Measurements from ENCODE around the gene OVCH1.
"Not testable (repeated sequence)": the region's sequence is repeated elsewhere in the genome, so short reads cannot be mapped to it uniquely, and the experiment has no call there.

OVCH1 gene

DNA sequence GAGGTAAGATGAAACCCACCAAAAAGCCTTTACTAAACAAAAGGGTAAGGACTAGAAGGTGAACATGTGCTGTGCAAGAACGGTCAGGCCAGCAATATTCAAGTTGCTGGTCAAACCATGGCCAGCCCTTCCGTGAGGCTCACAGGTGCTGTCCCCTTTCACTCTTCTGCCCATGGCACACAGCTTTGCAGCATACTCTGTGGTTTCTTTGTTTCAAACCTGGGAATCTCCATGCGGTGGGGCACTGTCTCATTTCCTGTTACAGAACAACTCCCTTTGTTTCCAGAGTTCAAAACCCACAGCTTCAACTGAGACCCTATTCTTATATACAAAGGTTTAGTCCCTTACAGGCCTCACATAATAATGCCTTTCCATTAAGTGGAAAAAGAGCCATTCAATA lies 1.7 kb upstream of the OVCH1 start:
- no peak for ATAC-seq

DNA sequence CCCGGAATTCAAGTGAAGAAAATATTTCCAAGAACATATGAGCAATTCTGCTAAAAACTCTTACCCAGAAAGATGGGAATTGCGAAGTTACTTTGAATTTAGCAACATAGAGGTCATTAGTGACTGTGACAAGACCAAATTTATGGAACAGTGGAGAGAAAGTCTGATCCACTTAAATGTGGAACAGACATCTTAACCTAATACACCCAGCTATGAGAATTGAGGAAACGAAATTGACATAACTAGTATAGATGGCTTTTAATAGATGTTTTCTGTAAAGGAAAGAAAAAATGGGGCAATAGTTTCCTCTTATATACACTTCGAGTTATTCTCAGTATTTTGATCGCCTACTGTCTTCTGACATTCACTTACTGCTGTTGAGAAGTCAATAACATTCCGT lies 4.6 kb downstream of the OVCH1 start:
- no peak for ATAC-seq

DNA sequence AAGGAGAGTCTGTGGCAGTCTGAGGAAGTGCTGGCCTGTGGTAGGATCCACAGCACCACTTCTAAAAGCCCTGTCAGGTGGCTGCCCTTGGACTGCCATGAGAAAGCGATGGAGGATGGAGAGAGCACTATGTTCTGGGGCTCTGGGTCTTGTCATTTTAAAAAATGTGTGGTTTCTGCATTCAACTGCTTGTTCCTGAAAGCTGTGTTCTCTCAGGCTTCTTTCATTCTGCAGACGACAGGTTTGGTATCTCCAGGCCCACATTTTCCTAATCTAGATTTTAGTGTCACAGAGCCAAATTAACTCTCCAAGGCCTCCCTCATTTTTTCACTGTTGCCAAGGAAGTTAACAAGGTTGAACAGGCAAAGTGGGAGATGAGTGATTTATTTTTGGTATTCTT lies 10.5 kb downstream of the OVCH1 start:
- ATAC-seq: no peak

DNA sequence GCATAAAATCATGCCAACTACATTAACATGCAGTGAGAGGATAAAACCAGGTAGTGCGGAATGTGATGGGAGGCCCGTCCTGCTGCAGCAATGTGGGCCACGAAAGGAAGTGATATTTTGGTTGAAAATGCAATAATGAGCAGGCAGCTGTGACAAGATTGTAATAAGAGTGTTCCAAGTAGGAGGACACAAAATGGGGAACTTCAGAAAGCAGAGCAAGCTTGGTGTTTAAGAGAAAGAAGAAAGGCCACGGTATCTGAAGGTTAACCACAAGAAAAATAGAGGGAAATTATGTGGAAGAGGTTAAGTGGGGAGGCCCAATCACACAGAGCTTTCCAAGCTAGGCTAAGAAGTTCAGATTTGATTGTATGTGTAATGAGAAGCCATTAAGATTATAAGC lies 34.3 kb downstream of the OVCH1 start:
- no peak for ATAC-seq

DNA sequence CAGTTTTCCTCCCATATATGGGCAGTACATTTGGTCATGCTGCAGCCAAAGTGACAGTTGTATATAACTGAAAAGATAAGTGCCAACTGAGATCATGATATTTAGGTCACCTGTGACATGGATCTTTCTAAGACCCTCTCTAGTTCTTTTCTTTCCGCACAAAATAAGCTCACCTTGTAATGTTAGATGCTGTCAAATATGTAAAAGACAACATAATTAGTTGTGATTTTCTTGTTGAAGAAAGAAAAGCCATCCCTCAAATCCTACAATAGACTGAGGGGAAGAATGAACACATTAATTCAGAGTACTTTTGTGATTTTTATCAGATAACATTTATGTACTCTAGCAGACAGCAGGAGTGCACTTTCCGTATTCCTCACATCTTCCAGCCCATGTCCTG lies 37.4 kb downstream of the OVCH1 start:
- no peak for ATAC-seq

DNA sequence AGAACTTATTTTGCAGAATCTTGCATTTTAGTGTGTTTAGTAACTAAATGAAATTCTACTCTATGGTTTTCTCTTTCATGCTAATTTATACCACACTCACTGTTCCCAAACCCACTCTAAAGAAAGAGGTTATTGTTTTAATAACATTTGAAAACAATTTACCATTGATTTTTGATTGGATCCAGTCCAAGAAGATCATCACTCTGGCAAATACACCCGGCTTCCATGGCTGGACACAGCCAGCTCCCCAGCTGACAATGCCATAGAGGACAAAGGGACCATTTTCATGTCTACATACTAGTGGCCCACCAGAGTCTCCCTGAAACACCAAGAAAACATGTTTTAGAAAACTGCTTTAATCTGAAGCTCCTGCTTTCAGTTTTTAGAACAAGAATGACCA lies 42.4 kb downstream of the OVCH1 start:
- no peak for ATAC-seq

DNA sequence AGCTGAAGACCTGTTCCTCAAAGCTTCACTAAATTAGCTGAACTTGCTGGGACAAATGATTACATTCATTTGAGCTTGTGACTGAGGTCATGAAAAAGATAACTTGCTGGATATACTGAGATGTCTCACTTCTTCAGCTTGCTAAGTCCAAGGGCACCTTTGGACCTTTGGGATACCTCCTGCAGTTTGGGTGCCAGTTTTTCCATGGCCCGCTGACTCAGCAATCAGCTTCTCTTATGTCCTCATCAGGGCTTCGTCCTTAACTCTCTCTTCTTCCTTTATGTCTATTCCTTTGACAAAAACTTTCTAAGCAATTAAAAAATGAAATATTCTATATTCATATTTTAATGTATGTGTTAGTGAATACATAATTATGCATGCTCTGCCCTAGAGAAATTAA lies 45.6 kb downstream of the OVCH1 start:
- no peak for ATAC-seq

DNA sequence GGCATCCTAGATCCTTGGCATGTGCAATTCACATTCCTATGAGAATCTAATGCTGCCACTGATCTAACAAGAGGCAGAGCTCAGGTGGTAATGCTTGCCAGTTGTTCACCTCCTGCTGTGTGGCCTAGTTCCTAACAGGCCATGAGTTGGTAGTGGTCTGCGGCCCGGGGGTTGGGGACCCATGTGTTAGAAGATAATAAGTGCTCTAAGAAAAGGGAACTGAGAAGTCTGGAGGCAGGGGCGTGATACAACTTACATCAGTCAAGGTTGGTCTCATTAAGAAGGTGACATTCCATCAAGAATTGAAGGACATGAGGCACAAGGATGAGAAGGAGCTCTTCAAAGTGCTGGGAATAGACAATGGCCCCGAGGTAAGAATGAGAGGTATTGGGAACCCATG lies 49.3 kb downstream of the OVCH1 start:
- no peak for ATAC-seq

DNA sequence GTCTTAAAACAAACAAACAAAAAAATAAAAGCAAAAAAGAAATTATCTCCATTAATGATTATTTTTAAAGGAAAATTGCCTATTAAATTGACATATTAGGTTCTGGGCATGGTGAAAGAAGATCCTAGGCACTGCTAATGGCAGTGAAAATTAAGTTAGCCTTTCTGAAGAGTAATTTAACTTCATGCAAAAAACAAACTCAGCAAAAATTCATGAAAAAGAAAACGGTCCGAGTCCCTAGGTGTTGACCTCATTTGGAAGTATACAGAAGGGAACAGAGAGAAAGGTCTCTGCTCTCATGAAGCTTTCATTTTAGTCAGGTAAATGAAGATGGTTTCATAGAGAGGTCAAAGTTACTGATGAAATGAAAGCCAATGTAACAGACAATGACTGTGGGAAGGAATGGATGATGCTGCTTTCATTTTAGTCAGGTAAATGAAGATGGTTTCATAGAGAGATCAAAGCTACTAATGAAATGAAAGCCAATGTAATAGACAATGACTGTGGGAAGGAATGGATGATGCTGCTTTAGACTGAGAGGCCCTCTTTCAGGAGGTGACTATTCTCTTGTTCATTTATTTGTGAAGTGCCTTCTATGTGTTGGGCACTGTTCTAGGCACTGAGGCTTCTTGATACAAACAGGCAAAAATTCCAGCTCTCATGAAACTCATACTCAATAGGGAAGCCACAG lies 50.1 kb downstream of the OVCH1 start:
- peak in 1 of 2 donors; percentile 41 for ATAC-seq

DNA sequence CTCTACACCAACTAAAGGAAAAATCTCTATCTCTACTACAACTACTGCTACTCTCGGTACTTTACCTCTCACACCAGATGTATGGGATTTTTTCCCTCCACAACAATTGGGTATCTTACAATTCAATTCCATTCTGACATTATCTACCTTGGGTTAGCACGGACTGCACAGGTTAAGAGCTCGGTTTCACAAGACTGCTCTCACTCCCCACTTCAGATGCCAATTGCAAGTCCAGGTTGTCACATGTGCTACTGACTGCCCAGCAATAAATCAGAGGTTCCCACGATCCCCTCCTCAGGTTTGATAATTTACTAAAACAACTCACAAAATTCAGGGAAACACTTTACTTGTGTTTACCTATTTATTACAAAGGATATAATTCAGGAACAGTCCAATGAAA lies 58.0 kb downstream of the OVCH1 start:
- no peak for ATAC-seq

DNA sequence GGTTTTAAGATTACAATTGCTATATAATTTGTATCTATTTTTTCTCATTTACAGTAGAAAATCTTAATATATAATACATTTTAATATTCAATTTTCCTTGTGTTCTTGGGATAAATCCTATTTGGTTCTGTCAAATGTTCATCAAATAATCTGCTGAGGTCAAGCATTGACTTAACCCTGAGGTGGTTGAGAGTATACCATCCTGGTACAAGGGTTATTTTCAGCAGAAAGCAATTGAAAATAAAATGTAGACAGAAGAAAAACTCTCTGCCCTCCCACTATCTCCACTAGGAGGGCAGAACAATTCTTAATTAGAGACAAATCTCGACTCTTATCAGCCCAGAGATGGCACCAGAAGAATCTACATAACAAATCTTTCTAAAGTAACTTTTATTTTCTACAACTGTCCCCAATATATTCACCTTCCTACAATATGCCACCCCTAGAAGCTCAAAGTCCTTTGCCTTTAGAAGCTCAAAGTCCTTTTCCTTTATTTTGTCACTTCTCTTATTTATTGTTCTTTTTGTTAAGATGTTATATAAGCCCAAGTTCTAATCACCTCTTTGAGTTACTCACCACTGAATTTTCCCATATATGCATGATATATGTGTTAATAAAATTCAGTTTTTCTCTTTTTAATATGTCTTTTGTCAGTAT lies 58.6 kb downstream of the OVCH1 start:
- ATAC-seq: no peak

DNA sequence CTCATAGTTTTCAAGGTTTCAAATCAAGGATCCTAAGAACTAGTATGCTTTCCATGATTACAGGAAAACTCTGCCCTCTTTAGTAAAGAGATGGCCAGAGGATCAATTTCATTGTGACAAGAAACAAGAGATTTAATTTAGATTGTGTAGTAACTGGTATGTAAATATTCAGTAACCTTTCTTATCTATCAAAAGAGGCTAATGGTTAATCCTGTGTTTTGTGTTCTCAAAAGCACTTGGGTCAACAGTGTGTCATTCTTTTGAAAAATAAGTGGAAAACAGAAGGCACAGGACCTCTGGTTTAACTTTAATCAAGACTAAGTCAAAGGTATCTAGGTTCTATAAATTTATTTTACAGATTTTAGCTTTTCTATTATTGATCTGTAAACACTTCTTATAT lies 59.9 kb downstream of the OVCH1 start:
- ATAC-seq: no peak

DNA sequence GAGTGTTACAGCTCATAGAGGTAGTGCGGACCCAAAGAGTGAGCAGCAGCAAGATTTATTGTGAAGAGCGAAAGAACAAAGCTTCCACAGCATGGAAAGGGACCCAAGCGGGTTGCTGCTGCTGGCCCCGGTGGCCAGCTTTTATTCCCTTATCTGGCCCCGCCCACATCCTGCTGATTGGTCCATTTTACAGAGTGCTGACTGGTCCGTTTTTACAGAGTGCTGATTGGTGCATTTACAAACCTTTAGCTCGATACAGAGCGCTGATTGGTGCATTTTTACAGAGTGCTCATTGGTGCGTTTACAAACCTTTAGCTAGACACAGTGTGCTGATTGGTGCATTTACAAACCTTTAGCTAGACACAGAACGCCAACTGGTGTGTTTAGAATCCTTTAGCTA lies 60.7 kb downstream of the OVCH1 start:
- not testable (repeated sequence) for ATAC-seq

DNA sequence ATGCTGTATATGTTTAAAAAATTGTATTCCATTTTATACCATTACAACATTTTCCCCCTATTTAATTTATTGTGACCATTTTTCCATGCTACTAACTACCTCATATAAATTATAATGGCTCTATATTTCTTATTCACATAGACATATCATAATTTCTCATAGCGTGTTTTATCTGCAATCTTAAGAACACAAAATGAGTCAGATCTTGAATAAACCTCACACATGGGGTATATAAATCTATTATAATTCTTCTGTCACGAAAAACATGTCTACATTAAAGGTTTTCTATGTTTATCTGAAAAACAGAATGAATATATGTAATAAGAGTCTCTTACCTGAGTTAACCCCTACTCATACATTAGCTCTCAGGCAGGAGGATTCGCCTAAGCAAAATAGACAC lies 66.0 kb downstream of the OVCH1 start:
- ATAC-seq: no peak

DNA sequence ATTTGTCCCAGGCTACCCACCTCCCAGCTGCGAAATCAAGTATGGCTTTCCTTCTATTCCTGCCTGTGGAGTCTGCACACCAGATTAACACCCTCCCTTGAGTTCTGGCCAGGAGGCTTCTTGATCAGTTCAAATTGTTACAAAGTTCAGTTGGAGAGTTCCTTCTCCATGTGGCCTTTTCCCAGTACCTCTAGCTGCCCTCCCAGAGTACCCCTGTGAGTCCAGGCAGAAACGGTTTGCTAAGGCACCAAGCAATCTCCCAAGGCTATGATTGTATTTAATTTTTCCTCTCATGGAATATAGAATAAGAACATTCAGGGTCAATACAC lies 66.8 kb downstream of the OVCH1 start:
- ATAC-seq: no peak

DNA sequence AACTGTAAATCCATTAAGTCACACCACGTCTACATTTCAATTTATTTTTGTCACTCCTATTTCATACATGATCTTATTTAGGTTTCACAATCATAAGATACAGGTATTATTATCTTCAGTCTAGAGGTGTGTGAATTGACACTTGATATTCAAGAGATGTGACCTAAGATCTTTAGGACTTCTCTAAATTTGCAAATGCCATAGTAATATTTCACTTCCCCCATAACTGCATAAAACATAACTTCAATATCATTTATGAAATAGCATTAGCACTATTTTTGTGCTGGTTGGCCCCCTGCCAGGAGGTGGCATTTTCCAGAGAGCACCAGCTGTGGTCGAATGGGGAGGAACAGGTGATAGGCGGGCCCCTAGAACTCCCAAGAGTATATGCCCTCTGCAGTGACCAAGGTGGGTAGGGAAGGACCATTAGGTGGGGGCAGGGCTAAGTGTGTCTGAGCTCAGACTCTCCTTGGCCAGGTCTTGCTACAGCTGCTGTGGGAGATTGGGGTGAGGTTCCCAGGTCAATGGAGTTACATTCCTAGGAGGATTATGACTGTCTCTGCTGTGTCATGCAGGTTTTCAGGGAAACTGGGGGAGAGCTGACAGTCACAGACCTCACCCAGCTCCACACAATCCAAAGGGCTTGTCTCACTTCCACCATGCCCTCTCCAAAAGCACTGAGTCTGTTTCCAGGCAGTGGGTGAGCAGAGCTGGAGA lies 67.3 kb downstream of the OVCH1 start:
- no peak for ATAC-seq

DNA sequence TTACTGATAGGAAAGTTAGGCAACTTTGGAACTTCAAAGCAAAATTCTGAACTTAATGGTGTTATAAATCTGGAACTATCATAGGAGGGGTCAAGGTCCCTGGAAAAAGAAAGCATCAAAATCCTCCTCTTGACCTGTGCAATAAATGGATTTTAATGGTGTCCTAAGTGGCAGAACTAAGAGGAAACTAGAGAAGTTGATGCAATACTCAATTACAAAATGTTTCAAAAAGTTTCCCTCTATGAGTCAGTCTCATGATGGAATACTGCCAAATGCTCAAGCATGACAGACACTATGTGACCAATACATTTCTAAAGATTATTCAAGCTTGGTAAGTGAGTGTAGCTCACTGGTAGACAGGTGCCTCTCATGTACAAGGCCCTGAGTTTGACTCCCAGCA lies 68.9 kb downstream of the OVCH1 start:
- peak in 1 of 2 donors; percentile 24 for ATAC-seq

DNA sequence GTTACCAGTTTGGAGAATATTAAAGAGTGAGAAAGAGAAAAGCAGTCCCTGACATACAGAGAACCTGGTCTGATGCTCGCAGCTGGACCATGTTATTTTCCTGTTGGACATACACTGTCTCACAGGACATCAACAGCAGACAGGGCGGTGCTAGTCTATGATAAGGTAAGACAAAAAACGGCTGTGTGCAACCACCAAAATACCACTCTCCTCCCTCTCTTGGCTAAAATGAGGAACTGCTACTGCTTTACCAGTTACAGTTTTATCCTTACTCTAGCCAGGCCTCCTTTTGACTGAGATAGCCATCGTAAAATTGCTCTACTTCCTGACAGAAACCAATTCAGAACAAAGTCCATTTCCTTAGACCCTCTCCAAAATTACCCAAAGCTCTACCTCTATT lies 69.5 kb downstream of the OVCH1 start:
- no peak for ATAC-seq

DNA sequence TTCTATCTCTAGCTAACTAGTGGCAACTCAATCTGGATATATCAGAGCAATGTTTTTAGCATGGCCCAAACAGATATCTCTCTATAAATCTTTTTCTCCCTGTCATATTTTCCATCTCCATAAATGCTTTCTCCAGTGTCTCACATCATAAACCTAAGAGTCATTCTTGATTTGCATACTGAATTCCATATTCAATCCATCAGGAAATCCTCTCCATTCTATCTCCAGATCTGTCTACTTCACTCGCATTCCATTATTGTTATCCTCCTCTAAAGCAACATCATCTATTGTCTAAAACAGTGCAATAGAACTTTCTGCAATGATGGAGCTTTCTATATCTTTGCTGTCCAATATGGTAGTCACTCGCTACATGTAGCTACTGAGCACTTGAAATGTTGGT lies 71.0 kb downstream of the OVCH1 start:
- ATAC-seq: no peak

DNA sequence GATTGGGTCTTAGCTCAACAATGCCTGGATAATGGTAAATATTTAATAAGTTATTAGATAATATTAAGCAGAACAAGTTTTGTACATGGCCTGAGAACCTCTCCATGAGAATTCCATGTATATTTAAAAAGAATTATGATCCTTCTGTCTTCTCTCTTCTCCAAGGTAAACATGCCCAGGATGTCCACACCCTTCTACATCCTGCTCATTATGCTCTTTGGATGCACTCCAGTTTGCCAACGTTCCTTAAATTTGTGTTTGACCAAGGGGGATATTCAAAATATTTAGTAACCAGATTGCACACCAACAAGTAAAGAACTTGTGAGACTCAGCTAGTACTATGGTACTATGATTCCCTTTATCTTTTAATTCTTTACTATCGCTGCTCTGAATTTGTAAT lies 71.8 kb downstream of the OVCH1 start:
- no peak for ATAC-seq

DNA sequence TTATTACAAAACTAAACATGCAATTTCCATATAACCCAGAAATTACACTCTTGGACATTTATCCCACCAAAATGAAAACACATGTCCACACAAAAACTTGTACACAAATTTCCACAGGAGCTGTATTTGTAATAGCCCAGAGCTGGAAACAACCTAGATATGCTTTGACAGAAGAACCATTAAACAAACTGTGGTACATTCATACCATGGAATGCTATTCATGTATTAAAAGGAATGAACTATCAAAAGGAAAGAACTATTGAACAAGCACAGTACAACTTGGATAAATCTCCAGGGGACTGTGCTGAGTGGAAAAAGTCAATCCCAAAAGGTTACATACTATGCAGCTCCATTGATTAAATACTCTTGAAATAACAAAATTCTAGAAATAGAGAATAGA lies 80.7 kb downstream of the OVCH1 start:
- no peak for ATAC-seq

DNA sequence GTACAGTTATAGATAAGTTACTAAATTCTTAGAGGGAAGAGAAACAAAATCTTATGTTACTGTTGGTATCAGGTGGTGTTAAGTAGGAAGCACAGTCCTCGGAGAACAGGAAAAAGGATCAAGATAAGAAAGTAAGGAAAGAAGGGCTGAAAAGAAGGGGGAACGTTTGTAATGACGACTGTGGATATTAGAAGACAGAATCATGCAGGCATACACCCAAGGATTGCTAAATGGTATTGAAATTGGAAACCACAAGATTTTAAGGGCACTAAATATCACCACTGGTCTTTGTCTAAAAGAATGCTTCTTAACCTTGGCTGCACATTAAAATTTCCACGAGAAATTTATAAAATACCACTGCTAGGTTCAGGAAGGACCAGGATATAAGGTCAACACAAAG lies 82.4 kb downstream of the OVCH1 start:
- no peak for ATAC-seq

DNA sequence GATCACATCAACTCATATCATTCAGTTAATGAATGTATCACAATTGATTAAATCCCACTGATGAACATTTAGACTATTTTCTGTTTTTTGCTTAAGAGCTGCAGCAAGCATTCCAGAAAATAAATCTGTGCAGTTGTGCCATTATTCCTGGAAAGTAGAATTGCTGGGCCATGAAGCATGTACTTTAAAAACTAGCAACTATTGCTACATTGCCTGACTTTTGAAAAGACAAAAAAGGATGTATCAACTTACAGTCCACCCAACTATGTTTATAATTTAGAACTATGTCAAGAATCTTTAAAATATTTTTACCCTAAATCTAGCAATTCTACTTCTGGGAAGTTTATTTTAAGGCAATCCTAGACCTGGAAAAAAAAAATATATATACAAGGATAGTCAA lies 83.1 kb downstream of the OVCH1 start:
- no peak for ATAC-seq

DNA sequence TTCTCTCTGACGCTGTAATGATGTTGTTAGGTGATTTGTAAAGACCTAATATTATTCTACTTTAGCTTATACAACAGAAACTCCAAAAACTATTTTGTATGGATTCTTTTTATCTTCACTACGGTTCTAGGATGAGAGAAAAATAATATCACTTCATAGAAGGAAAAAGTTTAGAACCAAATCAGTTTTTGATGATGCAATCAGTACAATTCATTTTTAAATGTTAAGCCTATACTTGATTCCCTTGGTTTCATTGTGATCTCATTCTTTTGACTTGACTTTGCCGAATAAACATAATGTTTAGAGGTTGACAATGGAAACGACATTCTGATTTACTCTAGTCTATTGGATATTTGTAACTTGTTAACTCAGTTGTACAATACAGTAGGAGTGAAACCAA lies 91.9 kb downstream of the OVCH1 start:
- no peak for ATAC-seq

DNA sequence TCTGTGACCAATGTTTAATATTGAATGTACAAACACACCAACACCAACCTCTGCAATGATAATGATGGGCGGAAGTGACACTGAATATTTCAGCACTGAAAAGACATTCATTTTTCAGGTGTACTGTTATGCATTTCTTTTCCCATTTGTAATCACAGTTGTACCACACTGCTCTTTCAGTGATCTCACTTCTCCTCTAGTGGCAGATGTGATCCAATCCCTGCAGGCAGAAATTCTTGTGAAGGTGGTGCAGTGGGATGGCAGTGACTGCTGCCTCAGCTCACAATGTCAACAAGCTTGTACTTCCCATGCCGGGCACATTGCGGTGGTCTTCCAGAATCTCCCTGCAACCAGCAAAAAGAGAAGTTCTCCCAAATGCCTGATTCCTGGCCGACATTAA lies 93.5 kb downstream of the OVCH1 start:
- ATAC-seq: no peak
